ENCODE data around the gene RPP14. TPM values are rescaled to one million over a fixed set of nuclear protein-coding genes. Genes with fewer than 3 reads are reported as not detected.
A peak's percentile ranks its signal among the peaks of the same experiment; 100 is the strongest.
"Not testable (repeated sequence)": the region's sequence is repeated elsewhere in the genome, so short reads cannot be mapped to it uniquely, and the experiment has no call there.

RPP14 gene
- total RNA-seq, 1 experiment from 2014 or later, result 16.3 TPM

DNA sequence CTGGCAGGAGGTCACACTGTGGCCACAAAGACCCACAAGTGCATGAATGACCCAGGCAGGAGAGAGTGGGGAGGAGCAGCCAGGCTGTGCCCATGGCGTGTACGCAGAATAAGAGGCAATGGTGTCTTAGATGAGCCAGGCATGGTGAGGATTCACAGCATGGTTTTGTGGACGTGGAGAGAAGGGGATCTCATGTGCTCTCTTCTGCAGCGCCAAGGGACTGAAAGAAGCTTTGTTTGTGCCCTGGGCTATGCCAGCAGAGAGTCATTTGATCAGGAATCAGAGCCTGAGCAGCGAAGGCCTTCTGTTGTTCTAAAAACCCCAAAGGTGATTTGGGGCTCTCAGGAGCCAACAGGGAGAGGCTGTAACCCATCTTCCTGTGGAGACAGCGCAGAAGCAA is 18.7 kb upstream of the RPP14 start:
- no peak for DNase-seq
- Histone ChIP-seq H3K36me3 (no peaks in the 10 kb centered on the region), H3K9me3 (no peaks in the 10 kb centered on the region), H3K27me3 (no peaks in the 10 kb centered on the region), H3K4me3 (no peak overlapping the region)

DNA sequence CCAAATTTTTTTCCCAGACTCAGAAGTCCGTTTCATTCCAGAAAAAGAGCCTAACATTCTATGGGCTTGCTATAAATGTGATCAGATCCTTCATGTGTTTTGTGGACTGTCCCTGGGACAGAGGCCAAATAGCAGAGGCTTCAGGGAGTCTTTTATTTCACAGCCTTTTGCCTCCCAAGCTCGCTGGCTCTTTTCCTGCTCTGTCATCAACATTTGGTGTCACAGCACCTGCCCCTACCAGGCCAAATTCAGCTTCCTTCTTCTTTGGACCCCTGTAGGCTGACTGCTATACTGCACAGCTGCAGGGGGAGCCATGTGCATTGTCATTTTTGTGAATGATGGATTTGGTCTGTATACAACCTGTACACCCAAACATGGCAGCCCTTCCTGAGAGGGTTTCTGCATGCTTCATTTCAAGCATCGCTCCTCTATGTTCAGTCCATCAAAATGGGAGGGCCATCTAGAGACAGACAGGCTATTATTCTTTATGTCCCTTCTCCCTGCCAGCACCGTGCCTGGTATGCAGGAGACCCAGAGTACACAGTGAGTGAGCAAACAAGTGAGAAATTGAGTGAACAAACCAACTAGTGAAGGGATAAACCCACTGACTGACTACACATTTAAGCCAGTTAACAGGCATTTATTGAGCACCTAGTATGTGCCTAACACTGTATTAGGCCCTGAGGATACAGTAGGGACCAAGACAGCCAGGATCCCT is 17.9 kb upstream of the RPP14 start:
- Histone ChIP-seq H3K4me3 (no peak overlapping the region), H3K9me3 (no peaks in the 10 kb centered on the region), H3K27me3 (no peaks in the 10 kb centered on the region), H3K36me3 (no peaks in the 10 kb centered on the region)
- no peak for DNase-seq

DNA sequence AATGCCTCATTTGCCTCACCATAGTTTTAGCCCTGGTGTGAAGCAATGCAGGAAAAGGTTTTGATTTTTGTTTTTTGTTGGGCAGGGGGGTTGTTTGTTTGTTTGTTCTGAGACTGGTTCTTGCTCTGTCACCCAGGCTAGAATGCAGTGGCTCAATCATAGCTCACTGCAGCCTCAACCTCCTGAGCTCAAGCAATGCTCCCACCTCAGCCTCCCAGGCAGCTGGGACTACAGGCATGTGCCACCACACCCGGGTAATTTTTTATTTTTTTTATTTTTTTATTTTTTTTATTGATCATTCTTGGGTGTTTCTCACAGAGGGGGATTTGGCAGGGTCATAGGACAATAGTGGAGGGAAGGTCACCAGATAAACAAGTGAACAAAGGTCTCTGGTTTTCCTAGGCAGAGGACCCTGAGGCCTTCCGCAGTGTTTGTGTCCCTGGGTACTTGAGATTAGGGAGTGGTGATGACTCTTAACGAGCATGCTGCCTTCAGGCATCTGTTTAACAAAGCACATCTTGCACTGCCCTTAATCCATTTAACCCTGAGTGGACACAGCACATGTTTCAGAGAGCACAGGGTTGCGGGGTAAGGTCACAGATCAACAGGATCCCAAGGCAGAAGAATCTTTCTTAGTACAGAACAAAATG is 17.0 kb upstream of the RPP14 start:
- not testable (repeated sequence) for H3K9me3 ChIP-seq

DNA sequence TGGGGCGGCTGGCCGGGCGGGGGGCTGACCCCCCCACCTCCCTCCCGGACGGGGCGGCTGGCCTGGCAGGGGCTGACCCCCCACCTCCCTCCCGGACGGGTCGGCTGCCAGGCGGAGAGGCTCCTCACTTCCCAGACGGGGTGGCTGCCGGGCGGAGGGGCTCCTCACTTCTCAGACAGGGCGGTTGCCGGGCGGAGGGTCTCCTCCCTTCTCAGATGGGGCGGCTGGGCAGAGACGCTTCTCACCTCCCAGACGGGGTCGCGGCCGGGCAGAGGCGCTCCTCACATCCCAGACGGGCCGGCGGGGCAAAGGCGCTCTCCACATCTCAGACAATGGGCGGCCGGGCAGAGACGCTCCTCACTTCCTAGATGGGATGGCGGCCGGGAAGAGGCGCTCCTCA is 15.6 kb upstream of the RPP14 start:
- H3K4me3 ChIP-seq, H3K9me3 ChIP-seq, H3K27me3 ChIP-seq, H3K36me3 ChIP-seq, DNase-seq: not testable (repeated sequence)

More for the DNA sequence above, 17.0 kb upstream of the RPP14 start:
- DNase-seq, H3K27me3 ChIP-seq, H3K4me3 ChIP-seq, H3K36me3 ChIP-seq: not testable (repeated sequence)

GRCh38 chr3:58291671-58292338 is 14.2 kb upstream of the RPP14 start:
- Histone ChIP-seq H3K36me3 (no peaks in the 10 kb centered on the region), H3K9me3 (no peaks in the 10 kb centered on the region), H3K27me3 (no peaks in the 10 kb centered on the region), H3K4me3 (no peak overlapping the region)
- no peak for DNase-seq

DNA sequence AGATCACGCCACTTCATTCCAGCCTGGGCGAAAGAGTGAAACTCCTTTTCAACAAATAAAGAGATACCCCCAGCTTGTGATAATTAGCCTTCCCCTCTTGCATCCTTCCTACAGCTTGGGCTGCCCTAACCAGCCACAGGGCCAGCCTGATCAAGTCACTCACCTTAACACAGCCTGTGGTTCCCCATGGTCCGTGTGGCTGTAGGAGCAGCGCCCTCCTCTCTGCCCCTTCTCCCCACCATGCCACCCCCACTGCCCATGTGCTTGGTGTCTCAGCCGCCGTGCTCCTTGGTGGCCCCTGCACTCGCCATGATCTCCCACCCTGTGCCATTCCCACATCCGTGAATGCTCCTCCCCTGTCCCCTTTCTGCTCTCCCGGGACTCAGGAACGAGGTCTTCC is 13.2 kb upstream of the RPP14 start:
- no peak for DNase-seq
- Histone ChIP-seq H3K27me3 (no peaks in the 10 kb centered on the region), H3K4me3 (no peak overlapping the region), H3K36me3 (no peaks in the 10 kb centered on the region), H3K9me3 (no peaks in the 10 kb centered on the region)

- H3K9me3 ChIP-seq, result no peaks in the 10 kb centered on the region
- no peak for DNase-seq
- H3K36me3 ChIP-seq, result no peaks in the 10 kb centered on the region
- H3K27me3 ChIP-seq, result no peaks in the 10 kb centered on the region
- H3K4me3 ChIP-seq, result no peak overlapping the region
These were observed 12.5 kb upstream of the RPP14 start for GRCh38 chr3:58293516-58293915.

GRCh38 chr3:58296269-58296668 is 9.8 kb upstream of the RPP14 start:
- no peak for DNase-seq
- H3K9me3 ChIP-seq, result no peaks in the 10 kb centered on the region

DNA sequence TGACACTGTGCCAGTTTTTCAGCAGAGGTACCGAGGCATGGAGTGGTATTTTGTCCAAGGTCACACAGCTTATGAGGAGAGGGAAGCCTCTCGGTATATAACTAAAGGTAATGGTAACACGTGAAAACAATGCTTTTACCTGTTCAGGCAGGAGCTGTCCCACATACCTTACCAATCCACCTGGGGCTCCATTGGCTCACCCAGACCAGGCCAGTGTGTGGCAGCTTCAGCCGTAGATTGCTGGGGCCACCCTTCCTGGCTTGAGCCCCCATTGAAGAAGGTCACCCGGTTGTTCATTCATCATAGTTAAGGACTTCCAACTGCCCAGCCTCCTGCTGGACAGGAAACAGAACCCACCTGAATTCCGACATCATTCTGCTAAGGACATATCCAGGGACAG is 9.2 kb upstream of the RPP14 start:
- Histone ChIP-seq H3K27me3 (no peaks in the 10 kb centered on the region), H3K4me3 (no peak overlapping the region), H3K9me3 (no peaks in the 10 kb centered on the region), H3K36me3 (no peaks in the 10 kb centered on the region)
- DNase-seq, result no peak

More at GRCh38 chr3:58296269-58296668, 9.8 kb upstream of the RPP14 start:
- Histone ChIP-seq H3K4me3 (no peak overlapping the region), H3K36me3 (no peaks in the 10 kb centered on the region), H3K27me3 (no peaks in the 10 kb centered on the region)

DNA sequence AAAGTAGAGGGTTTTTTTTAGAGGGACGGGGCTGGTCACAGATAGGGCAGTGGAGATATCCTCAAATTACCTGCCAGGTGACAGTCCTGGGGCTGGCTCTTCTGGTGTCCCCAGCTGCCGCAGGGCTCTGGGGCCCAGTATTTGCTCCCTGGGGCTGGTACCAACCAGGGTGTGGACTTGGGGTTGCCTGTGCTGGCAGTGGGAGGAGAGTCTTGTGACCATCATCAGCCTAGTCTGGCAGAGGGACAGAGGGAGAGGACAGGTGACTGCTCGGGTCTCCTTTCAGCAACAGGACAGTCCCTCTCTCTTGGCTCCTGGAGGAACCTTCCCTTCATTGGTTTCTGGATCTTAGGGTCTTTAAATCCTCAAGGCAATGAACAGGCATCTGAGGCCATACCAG is 7.9 kb upstream of the RPP14 start:
- Histone ChIP-seq H3K9me3 (no peaks in the 10 kb centered on the region), H3K27me3 (no peaks in the 10 kb centered on the region), H3K4me3 (no peak overlapping the region), H3K36me3 (no peaks in the 10 kb centered on the region)
- no peak for DNase-seq

DNA sequence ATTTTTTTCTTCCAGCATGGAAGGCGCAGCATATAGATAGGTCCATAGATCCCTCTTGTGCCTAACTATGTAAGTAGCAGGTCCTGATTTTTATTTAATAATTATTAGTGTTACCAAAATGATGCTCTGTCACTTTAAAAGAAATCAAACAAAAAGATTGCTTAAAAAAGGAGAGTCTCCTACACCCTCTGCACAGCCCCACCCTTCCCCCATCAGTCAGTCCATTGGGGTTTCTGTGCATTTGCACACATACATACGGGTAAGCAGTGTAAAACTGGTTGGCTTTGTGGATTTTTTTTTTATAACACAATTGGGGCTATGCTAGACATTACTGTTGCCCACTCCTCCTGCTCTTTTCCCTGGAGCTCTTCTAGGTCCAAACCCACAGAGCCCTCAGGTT is 7.0 kb upstream of the RPP14 start:
- no peaks in the 10 kb centered on the region for H3K36me3 ChIP-seq
- no peak overlapping the region for H3K4me3 ChIP-seq
- H3K9me3 ChIP-seq, result no peaks in the 10 kb centered on the region
- no peak for DNase-seq
- H3K27me3 ChIP-seq, result no peaks in the 10 kb centered on the region

DNA sequence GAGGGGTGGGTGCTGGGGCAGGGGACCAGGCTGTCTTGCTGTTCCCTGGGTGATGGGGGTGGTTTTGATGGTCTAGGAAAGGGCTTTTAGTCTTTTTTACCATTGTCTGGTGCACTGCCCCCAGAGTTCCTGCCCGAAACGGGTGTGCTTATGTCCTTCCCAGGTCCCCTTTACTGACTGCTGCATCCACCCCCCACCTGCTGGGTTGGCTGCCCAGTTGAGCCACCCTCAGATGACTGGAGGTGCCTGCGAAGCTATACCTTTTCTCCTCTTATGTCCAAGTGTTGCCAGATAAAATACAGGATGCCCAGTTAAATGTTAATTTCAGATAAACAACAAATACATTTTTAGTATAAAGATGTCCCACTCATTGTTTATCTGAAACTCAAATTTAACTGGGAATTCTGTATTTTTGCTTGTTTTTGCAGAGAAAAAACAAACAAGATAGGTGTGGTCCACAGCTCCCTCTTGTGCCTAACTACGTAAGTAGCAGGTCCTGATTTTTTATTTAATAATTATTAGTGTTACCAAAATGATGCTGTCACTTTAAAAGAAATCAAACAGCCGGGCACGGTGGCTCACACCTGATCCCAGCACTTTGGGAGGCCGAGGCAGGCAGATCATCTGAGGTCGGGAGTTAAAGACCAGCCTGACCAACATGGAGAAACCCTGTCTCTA is 6.1 kb upstream of the RPP14 start:
- DNase-seq, result no peak
- Histone ChIP-seq H3K27me3 (no peaks in the 10 kb centered on the region), H3K4me3 (no peak overlapping the region)

DNA sequence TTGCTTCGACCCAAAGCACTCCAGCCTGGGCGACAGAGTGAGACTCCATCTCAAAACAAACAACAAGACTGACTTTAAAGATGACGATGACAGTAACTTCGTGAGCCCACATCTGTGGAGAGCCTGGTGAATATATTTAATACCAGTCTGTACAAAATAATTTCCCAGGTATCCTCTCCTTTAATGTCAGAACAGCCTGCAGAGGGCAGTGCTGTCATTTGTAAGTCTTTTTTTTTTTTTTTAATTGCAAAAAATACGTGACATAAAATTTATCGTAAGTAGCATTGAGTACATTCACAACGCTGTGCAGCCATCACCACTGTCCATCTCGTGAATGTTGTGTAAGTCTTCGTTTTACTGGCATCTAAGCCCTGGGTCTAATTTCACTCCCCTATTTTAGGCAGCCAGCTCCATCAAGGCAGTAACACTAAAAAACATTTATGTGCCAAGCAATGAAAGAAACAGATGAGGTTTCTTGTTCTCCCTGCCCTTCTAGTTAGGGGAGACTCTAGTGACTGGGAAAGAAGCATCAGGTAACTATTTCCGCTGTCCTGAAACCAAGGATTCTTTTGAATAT is 1.7 kb downstream of the RPP14 start:
- no peaks in the 10 kb centered on the region for H3K9me3 ChIP-seq
- no peak for DNase-seq

More for the DNA sequence above, 6.1 kb upstream of the RPP14 start:
- Histone ChIP-seq H3K9me3 (no peaks in the 10 kb centered on the region), H3K36me3 (no peaks in the 10 kb centered on the region)

DNA sequence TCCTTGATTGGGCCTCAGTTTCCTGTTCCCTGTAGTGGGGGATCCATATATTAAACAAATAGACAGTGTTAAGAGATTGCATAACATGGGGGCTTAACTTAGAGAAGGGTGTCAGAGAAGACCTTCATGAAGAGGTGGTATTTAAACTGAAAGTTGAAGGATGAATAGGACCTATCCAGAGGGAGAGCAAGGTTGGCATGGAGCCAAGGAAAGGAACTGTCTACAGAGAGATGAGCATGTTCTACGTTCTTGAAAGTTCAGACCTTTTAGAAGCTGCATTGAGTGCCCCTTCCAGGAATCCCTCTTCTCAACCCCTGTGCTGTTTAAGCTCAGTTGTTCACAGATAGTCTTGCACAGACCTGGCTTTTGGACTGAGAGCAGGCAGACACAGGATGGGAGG is 2.7 kb downstream of the RPP14 start:
- Histone ChIP-seq H3K36me3 (peaks cover 26% of the 10 kb centered on the region), H3K27me3 (no peaks in the 10 kb centered on the region), H3K4me3 (no peak overlapping the region), H3K9me3 (no peaks in the 10 kb centered on the region)
- no peak for DNase-seq

More for the DNA sequence above, 1.7 kb downstream of the RPP14 start:
- Histone ChIP-seq H3K36me3 (peaks cover 26% of the 10 kb centered on the region), H3K4me3 (peak overlapping the region; percentile 89), H3K27me3 (no peaks in the 10 kb centered on the region)

- Histone ChIP-seq H3K36me3 (peaks cover 22% of the 10 kb centered on the region), H3K9me3 (no peaks in the 10 kb centered on the region), H3K4me3 (no peak overlapping the region), H3K27me3 (no peaks in the 10 kb centered on the region)
- DNase-seq, result no peak
These were observed 11.8 kb downstream of the RPP14 start for GRCh38 chr3:58317811-58318210.

DNA sequence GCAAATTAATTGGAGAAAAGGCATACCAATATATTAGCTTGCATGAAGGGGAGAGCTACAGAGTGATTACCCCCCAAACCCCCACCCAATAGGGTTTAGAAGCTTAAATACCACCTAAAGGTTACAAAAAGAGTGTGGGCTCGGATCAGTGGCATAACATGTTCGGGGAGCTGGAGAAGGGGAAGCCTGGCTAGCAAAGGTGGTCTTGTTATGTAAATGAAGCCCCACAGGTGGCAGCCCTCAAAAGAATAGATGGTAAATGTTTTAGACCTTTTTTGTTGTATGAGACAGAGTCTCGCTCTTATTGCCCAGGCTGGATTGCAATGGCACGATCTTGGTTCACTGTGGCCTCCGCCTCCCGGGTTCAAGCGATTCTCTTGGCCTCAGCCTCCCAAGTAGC is 15.7 kb downstream of the RPP14 start:
- Histone ChIP-seq H3K36me3 (peaks cover 10% of the 10 kb centered on the region), H3K27me3 (no peaks in the 10 kb centered on the region), H3K9me3 (no peaks in the 10 kb centered on the region), H3K4me3 (no peak overlapping the region)
- DNase-seq, result no peak

GRCh38 chr3:58322793-58323192 is 16.7 kb downstream of the RPP14 start:
- no peaks in the 10 kb centered on the region for H3K27me3 ChIP-seq
- no peaks in the 10 kb centered on the region for H3K9me3 ChIP-seq
- DNase-seq, result no peak
- H3K4me3 ChIP-seq, result no peak overlapping the region
- peaks cover 3% of the 10 kb centered on the region; the same call in 1 of the 2 replicates for H3K36me3 ChIP-seq
